Measurements from ENCODE around the gene HDAC3.

GRCh38 chr5:141668601-141669265, 32.1 kb upstream of the HDAC3 start:
- TF ChIP-seq CTCF (conservative IDR thresholded peaks at IDR 0.05; ENCODE audit: low read depth, low read length) (no peak), EZH2phosphoT487 (IDR thresholded peaks at IDR 0.05; ENCODE audit: borderline replicate concordance, low read length) (no peak), EZH2 (IDR thresholded peaks at IDR 0.05; ENCODE audit: low read length, unreplicated experiment) (no peak)

Data from PC-3 (cell line).